ENCODE data around the gene LRP1. TPM values are rescaled to one million over a fixed set of nuclear protein-coding genes. Genes with fewer than 3 reads are reported as not detected.

Gene LRP1
- total RNA-seq, 1 donor from 2014 or later = 591 TPM

DNA sequence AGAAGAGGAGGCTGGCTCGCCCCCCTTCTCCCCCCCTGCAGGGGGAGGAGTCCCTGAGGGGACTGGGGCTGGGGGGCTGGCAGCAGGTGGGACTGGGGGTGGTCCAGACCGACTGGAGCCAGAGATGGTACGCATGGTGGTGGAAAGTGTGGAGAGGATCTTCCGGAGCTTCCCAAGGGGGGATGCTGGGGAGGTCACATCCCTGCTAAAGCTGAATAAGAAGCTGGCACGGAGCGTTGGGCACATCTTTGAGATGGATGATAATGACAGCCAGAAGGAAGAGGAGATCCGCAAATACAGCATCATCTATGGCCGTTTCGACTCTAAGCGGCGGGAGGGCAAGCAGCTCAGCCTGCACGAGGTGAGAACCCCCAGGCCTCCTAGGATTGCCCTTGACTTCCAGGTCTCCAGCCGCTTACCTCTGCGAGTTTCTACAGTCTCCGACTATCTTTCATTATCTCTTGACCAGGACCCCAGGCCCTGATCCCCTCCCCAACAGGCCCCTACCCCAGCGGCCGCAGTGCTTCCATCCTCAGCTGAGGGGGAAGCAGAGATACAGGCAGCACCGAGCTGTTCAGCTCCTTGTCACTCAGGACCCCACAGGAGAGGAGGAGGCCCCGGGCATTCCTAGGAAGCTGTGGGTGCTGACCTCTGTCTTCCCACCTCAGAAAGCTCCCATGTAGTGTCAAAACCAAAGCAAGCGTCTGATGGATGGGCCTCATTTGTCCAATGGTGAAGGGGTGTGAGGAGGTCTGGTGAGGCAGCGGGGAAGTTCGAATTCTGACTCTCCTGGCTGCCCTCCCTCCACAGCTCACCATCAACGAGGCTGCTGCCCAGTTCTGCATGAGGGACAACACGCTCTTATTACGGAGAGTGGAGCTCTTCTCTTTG lies 36.4 kb upstream of the LRP1 start:
- no peaks in the 10 kb centered on the region for H3K9me3 Mint-ChIP-seq (ENCODE audit: unreplicated experiment)
- TF ChIP-seq, protein P1, sequence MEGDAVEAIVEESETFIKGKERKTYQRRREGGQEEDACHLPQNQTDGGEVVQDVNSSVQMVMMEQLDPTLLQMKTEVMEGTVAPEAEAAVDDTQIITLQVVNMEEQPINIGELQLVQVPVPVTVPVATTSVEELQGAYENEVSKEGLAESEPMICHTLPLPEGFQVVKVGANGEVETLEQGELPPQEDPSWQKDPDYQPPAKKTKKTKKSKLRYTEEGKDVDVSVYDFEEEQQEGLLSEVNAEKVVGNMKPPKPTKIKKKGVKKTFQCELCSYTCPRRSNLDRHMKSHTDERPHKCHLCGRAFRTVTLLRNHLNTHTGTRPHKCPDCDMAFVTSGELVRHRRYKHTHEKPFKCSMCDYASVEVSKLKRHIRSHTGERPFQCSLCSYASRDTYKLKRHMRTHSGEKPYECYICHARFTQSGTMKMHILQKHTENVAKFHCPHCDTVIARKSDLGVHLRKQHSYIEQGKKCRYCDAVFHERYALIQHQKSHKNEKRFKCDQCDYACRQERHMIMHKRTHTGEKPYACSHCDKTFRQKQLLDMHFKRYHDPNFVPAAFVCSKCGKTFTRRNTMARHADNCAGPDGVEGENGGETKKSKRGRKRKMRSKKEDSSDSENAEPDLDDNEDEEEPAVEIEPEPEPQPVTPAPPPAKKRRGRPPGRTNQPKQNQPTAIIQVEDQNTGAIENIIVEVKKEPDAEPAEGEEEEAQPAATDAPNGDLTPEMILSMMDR (IDR thresholded peaks at IDR 0.05) = no peak
- peaks cover 29% of the 10 kb centered on the region for H3K36me3 Mint-ChIP-seq (ENCODE audit: unreplicated experiment)
- H3K4me3 Mint-ChIP-seq (ENCODE audit: unreplicated experiment) = no peak overlapping the region
- DNase-seq (ENCODE audit: extremely low spot score, unreplicated experiment) = no peak
- H3K27me3 Mint-ChIP-seq (ENCODE audit: unreplicated experiment) = no peaks in the 10 kb centered on the region
- peaks cover 52% of the 10 kb centered on the region for H3K4me1 Mint-ChIP-seq (ENCODE audit: unreplicated experiment)
- H3K27ac Mint-ChIP-seq (ENCODE audit: unreplicated experiment) = peak overlapping the region; percentile 50

DNA sequence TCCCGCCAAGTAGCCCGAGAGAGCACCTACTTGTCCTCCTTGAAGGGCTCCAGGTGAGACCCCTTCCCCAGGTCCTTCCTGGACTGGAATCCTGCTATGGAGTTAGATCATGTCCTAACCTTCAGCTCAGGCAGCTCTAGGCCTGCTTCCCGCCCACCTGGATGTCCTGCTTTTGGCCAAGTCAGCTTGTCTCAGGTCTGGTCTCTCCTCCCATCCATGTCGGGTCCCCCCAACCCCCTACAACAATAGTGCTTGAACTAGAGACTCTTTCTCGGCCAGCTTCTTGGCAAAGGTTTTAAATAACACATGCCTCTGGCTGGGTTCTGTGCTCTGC lies 35.8 kb upstream of the LRP1 start:
- H3K9me3 Mint-ChIP-seq (ENCODE audit: unreplicated experiment) = no peaks in the 10 kb centered on the region
- peaks cover 29% of the 10 kb centered on the region for H3K36me3 Mint-ChIP-seq (ENCODE audit: unreplicated experiment)
- H3K27ac Mint-ChIP-seq (ENCODE audit: unreplicated experiment) = peak overlapping the region; percentile 71
- TF ChIP-seq, protein P1 (IDR thresholded peaks at IDR 0.05) = no peak
- peaks cover 52% of the 10 kb centered on the region for H3K4me1 Mint-ChIP-seq (ENCODE audit: unreplicated experiment)
- H3K27me3 Mint-ChIP-seq (ENCODE audit: unreplicated experiment) = no peaks in the 10 kb centered on the region
- no peak for DNase-seq (ENCODE audit: extremely low spot score, unreplicated experiment)
- no peak overlapping the region for H3K4me3 Mint-ChIP-seq (ENCODE audit: unreplicated experiment)

DNA sequence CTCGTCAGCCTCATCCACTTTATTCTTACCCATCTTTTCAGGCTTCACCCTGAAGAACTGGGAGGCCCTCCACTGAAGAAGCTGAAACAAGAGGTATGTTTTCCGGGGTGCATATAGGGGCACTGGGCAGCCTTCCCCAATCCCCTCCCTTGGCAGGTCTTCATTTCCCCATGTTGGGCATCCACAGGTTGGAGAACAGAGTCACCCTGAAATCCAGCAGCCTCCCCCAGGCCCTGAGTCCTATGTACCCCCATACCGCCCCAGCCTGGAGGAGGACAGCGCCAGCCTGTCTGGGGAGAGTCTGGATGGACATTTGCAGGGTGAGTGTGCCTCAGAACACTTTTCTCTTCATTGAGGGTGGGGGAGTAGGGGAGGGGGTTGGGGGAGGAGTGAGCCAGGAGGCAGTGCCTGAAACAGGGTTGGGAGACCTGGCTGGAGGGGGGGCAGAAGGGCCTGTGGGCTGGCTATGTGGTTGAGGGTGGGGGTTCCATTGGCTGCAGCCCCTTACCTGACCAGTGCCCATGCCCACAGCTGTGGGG lies 35.3 kb upstream of the LRP1 start:
- peaks cover 29% of the 10 kb centered on the region for H3K36me3 Mint-ChIP-seq (ENCODE audit: unreplicated experiment)
- H3K4me1 Mint-ChIP-seq (ENCODE audit: unreplicated experiment) = peaks cover 51% of the 10 kb centered on the region
- no peaks in the 10 kb centered on the region for H3K9me3 Mint-ChIP-seq (ENCODE audit: unreplicated experiment)
- TF ChIP-seq, protein P1 (IDR thresholded peaks at IDR 0.05) = no peak
- peak overlapping the region; percentile 71 for H3K27ac Mint-ChIP-seq (ENCODE audit: unreplicated experiment)
- H3K4me3 Mint-ChIP-seq (ENCODE audit: unreplicated experiment) = peak overlapping the region; percentile 32
- peak; percentile 73 for DNase-seq (ENCODE audit: extremely low spot score, unreplicated experiment)
- no peaks in the 10 kb centered on the region for H3K27me3 Mint-ChIP-seq (ENCODE audit: unreplicated experiment)

DNA sequence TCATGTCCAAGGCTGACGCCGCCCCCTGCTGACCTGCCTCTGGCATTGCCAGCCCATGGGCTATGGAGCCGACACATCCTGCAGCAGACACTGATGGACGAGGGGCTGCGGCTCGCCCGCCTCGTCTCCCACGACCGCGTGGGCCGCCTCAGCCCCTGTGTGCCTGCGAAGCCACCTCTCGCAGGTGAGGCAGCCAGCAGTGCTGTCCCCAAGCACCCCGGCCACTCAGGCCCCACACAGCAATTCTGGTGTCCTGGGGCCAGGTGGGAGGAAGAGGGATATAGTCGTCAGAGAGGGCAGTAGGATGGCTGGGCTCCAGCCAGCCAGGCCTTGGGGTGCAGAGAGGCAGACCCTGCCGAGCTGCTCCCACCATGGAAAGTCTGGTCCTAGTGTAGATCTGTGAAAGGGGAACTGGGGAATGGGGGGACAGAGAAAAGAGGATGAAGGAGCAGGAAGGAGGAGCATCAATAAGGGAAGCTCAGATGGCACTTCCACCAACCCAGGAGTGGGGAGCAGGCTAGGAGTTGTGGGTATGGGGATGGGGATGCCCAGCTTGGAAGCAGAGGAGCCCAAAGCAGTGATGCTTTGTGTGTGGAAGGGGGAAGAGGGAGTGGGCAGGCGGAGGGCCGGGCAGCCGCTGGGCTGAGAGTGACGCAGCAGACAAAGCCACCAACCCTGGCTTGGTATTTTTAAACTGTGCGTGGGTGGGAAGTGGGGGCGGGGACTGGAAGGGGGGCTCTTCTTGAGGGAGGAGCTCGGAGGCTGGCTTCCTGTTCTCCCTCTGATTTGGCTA lies 34.7 kb upstream of the LRP1 start:
- H3K27me3 Mint-ChIP-seq (ENCODE audit: unreplicated experiment) = no peaks in the 10 kb centered on the region

More for the DNA sequence above, 34.7 kb upstream of the LRP1 start:
- H3K4me1 Mint-ChIP-seq (ENCODE audit: unreplicated experiment) = peaks cover 47% of the 10 kb centered on the region
- DNase-seq (ENCODE audit: extremely low spot score, unreplicated experiment) = peak; percentile 83
- H3K9me3 Mint-ChIP-seq (ENCODE audit: unreplicated experiment) = no peaks in the 10 kb centered on the region
- H3K4me3 Mint-ChIP-seq (ENCODE audit: unreplicated experiment) = peak overlapping the region; percentile 45
- H3K27ac Mint-ChIP-seq (ENCODE audit: unreplicated experiment) = peak overlapping the region; percentile 81
- TF ChIP-seq, protein P1 (IDR thresholded peaks at IDR 0.05) = peak; percentile 62
- H3K36me3 Mint-ChIP-seq (ENCODE audit: unreplicated experiment) = peaks cover 31% of the 10 kb centered on the region

All from osteocyte (in vitro differentiated cells).